SHP77 treated with DMSO at 0.1 percent for 48 hours (cell line): Measurements from ENCODE around the gene CCDC85C.

Experiments
- DNase-seq: peaks from one replicate; lab custom pipeline; 2025; lab: John Stamatoyannopoulos, UW

The CCDC85C gene

GRCh38 chr14:99522934-99523703 lies 80.9 kb downstream of the CCDC85C start:
- no peak for DNase-seq

DNA sequence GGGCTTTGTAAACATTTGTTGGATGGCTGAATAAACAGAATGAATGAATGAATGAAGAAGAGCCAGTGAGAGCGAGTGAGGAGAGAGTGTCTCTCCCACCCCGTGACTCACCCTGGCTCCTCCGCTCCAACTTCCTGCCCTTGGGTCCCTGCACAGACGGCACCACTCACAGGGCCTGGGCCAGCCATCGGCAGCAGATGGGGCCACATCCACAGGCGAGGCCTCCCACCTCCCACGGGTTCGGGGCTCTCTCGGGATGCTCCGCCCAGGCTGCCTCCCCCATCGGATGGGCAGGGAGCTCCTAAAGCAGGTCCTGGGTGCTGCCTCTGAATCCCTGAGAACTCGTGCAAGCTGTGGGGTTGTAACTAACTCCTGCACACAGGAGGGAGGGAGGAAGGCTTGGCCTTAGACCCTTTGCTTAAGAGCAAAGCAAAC lies 81.5 kb downstream of the CCDC85C start:
- no peak for DNase-seq

- DNase-seq = no peak
Measured at GRCh38 chr14:99522025-99522401, 82.0 kb downstream of the CCDC85C start.

GRCh38 chr14:99521176-99522024 lies 82.6 kb downstream of the CCDC85C start:
- no peak for DNase-seq

DNA sequence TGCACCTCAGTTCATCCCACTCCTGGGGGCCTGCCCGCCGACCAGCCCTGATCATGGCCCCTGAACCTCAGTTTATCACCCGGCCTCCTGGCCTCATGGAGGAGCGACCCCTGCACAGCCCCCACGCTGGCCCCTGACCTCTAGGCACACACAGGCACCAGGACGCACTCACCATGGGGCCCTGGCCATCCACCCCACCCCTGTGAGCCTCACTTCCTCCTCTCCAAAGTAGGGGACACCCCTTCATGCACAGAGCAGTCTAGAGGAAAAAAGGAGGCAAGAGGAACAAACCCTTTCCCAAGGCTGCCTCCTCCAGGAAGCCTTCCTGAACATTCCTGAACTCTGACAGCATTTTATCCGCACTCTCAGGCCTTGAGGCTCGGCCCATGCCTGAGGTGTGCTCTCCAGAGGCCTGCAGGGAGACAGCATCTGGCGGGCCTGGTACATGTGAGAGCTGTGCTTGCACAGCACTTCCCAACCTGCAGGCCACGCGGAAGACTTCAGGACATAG lies 83.4 kb downstream of the CCDC85C start:
- no peak for DNase-seq

DNA sequence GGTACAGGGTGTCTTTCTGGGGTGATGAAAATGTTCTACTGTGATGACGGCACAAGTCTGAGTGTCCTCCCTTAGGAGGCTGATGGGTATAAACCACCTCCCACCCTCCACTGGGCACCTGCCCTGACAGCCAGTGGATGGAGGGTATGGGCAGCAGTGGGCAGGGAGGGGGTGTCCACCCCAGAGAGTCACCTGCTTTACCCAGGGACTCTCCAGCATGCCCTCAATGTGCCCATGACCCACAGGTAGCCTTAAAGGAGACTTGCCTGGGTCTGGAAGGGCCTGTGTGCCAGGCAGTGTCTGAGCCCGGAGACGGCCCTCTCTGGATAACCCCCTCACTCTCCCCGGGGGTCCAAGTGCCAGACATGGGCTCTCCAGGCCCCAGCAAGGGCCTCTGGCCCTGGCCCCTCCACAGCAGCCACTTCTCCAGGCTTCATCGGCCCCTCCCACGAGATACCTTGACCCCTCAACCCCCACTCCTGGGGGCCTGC lies 84.0 kb downstream of the CCDC85C start:
- DNase-seq = no peak

- DNase-seq = no peak
Measured at GRCh38 chr14:99519347-99519881, 84.6 kb downstream of the CCDC85C start.

- DNase-seq = peak; percentile 23
Measured at GRCh38 chr14:99518441-99519346, 85.3 kb downstream of the CCDC85C start.

- no peak for DNase-seq
Measured at GRCh38 chr14:99517643-99518381, 86.2 kb downstream of the CCDC85C start.

DNA sequence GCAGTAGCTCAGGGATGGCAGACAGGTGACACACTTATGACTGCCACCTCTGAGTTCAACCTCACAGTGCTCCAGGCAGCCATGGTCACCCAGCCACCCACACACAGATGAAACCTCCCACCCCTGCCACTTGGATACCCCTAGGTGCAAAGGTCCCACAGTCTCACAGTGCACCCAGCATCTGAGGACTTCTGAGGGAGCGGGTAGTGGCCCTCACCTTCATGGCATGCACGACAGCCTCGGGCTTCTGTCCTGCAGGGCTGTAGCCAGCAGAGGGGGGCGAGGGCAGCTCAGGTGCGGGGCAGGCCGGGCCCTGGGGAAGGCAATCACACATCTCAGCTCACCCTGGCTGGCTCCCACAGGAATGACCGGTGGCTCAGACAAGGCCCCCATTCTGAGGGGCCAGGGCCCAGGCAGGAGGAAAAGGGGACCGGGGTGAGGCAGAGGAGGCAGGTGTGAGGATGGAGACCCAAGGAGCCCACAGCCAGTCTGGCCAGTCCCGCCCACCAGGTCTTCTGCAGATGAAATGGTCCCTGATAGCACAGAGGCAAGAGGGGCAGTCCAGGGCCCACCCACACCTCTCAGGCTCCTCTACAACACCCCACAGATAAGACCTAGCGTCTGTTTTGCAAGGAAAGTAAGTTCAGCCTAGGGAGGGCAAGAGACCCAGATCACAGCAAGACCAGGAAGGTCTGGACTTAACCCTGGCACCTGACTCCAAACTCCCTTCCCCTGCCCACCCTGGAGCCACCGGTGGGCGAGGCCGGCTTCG lies 87.0 kb downstream of the CCDC85C start:
- DNase-seq = no peak

DNA sequence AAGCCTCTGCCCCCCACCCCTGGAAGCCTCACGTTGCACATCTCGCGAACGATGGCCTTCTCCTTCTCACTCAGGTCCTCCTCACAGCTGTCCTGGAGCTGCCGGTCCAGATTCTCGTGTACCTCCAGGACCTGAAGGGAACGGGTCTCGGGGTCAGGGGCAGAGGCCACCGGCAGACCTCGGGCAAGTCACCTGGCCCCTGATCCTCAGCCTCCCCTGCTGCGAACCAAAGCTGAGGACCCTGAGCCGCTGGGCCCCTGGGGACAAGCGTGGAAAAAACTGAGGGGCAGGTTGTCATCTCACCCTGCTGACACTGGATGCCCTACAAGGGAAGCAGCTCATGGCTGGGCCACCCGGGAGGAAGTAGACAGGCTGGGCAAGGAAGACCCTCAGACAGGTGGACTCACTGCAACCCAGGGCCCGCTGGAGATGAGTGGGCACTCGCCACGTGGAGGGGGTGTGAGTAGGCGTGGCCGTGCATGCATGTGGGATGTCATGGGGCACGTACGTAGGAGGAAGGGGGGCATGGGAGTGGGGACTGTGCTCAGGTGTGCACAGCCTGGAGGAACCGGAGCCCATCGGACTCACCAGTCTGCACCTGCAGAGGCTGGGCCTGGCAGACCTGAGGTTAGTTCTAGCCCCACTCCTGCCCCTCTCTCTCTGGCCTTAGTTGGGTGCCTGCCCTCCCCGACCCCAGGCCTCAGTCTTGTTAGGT lies 87.7 kb downstream of the CCDC85C start:
- DNase-seq = no peak

DNA sequence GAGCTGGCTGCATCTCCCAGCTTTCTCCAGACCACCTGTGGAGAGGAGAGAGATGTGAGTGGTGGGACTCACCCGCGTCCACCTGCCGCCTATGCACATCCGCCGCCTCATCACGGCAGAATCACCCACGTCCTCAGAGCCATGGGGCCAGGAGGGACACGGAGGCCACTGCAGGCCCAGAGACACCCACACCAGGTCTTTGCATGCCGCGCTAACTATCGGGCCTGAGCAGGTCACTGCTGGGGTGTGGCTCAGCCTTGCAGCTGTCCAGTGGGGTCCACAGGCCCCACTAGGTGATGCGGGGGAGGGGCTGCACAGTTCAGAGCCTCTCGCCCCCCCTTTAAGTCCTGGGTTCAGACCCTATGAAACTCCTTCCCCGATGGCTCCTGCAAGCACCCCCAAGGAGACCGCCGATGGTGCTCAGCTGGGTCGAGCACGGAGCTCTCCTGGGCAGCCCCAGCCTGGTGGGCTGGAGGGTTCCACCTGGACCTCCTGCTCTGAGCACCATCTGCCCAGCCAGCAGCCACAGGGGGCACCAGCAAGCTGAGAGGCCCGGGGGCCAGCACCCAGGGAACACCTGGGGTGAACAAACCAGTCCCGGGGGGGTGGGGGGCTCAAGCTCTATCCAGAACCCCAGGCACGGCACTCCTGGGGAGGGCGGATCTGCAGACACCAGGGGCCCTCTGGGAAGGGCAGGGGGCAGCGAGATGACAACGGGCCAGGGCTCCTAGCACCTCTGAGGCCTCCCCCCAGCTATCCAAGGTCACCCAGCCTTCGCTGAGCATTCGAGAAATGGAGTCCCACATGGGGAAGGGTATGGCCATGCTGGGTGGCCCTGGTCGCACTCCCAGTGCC lies 88.5 kb downstream of the CCDC85C start:
- no peak for DNase-seq

- no peak for DNase-seq
Measured at GRCh38 chr14:99514552-99515300, 89.3 kb downstream of the CCDC85C start.

DNA sequence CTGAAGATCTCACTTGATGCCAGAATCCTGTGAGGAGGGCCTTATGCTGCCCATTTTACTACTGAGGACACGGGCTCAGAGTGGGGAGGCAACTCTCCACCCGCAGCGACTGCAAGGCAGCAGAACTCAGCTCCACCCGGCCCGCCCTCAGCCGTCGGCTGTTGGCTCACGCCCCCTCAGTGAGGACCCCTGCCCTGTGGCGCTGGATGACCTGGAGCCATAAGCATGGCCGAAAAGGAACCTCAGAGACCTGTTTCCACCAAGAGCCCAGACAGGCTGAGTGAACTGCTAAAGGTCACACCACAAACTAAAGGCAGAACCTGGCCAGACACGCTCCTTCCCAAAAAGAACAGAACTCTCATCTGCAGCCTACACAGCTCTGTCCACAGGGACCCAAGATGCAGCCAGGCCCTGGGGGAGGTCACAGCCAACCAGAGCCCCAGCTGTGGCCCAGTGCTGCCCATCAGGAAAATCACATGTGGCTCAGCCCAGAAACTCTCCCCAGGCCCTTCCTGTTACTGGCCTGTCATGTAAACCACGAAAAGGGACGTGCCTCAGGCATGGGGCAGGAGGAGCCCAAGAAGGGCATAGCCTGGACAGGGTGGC lies 90.0 kb downstream of the CCDC85C start:
- no peak for DNase-seq

DNA sequence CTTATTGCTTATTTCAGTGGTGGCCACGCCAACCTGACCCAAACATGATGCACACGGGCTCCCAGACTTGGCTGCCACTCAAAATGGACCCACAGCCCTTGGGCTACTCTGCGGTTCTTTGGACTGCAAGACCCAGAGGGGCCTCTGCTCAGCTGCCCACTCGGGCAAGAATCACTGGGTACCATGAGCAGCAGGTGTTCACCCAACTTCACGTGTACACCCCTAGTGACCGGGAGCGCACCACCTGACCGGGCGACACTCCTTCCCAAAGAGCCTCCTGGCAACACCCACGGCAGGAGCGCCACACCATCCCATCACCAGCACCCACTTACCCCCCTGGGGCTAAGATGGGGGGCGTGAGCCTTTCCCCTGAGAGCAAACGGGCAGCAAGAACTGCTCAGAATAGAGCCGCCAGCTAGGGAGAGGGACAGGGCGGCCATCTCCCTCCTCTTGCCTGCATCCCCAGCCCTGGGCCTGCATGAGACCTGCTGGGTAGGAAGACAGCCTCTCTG lies 90.8 kb downstream of the CCDC85C start:
- no peak for DNase-seq

DNA sequence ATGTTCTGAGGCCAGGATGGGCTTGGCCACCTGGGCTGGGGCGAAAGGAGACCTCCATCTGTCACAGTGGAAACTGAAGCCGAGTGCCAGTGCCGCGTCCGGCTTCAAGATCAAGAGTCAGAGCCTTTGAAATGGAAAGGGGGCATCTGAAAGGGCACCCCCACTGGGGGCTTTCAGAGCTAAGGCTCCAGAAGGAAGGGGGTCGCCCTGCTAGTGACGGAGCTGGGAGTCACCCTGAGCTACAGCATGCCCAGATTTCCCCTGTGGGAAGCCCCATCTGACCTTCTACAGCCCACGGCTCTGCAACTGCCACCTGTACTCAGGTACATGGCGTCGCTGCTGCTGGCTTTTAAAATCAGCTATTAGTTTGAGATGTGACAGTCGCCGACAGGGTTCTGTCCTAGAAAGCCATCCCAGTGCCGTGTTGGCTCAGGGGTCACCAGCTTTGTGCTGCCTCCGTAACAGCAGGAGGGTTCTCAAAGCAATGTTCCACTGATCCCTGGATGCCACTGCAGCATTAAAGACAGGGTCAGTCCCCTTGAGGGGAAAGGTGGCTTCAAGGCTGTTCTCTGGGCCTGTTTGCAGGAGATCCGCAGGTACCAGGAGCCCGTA lies 91.3 kb downstream of the CCDC85C start:
- no peak for DNase-seq

GRCh38 chr14:99512110-99512449 lies 91.9 kb downstream of the CCDC85C start:
- DNase-seq = no peak
